Amygdala (tissue), 56 donors: Measurements from ENCODE around the gene CIC.
A peak's percentile ranks its signal among the peaks of the same experiment; 100 is the strongest.

Experiments used
- DNase-seq, 56 donors: peaks; one replicate each; lab custom pipeline; 2025; lab: John Stamatoyannopoulos, UW

Gene CIC

GRCh38 chr19:42274065-42274682 lies 5.1 kb downstream of the CIC start:
- DNase-seq = no peak

- no peak for DNase-seq
Observed at GRCh38 chr19:42275103-42275502, 6.1 kb downstream of the CIC start.

DNA sequence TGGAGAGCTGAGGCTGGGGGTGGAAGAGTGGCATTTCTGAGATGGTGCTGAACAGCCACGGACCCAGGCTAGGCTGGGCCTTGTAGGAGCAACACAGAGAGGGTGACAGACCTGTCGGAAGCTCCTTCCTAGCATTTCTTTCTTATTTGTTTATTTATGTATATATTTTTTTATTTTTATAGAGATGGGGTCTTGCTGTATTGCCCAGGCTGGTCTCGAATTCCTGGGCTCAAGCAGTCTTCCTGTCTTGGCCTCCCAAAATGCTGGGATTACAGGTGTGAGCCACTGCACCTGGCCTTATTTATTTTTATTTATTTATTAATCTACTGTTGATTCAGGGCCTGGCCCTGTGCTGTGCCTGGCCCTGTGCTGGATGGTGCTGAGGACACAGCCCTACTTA lies 6.5 kb downstream of the CIC start:
- no peak for DNase-seq

DNA sequence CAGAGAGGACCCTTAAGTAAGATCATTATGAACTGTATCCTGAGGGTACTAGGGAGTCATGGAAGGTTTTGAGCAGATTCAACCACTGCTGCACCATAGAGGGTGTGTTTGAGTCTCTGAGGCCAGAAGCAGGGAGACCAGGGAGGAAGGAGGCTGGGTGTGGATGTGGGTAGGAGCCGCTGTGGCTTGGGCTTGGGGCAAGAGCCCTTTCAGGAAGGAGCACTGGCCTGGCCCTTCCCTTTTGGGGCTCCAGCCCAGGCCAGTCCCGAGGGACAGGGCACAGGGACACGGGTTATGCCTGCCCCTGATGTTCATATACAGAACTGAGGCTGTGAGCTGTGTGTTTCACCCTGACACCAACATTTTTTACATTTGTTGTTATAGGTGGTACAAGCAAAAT lies 7.2 kb downstream of the CIC start:
- no peak for DNase-seq

DNA sequence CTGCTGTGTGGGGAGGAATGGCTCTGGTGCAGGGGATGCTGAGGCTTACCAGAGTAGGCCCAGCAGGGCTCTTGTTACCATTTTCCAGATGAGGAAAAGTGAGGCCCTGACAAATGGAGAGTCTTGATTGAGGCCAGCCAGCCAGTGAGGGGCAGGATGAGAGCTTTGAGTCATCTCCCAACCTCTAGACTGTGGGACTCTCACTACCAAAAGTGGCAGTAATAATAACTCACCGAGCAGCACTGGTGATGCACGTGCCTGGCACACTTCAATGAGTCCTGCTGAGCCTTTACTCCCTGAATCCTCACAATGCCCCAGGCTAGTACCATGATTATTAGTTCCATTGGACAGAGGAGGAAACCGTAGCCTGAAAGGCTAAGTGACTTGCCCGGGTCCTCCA lies 7.8 kb downstream of the CIC start:
- DNase-seq = no peak

DNA sequence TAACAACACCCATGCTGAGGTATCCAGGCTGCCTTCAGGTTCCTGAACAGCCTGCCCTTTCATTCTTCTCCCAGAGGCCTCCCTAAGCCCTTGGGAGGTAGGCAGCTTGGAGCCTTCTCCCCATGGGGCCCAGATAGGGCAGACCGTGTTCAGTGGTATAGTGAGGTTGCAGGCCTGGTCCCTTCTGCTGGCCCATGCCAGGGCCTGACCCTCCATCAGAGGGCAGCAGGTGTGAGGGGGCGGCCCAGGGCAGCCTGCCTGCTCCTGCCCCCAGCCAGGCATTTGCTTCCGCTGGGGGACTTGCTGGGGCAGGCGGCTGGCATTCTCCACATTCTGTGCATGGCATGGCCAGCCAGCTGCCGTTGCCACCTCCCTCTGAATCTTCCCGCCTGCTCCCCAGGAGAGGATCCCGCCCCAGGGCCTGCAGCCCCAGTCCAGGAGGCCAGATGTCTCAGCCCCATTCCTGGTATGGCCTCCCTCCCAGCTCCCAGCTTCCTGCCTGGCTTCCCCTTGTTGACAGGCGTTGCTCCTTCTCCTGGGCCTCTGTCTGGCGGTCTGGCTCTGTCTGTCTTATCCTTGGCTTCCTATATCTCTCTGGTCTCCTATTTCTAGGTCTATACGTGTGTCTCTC lies 8.9 kb downstream of the CIC start:
- DNase-seq = no peak

- no peak for DNase-seq
Observed at GRCh38 chr19:42278452-42279154, 9.6 kb downstream of the CIC start.

DNA sequence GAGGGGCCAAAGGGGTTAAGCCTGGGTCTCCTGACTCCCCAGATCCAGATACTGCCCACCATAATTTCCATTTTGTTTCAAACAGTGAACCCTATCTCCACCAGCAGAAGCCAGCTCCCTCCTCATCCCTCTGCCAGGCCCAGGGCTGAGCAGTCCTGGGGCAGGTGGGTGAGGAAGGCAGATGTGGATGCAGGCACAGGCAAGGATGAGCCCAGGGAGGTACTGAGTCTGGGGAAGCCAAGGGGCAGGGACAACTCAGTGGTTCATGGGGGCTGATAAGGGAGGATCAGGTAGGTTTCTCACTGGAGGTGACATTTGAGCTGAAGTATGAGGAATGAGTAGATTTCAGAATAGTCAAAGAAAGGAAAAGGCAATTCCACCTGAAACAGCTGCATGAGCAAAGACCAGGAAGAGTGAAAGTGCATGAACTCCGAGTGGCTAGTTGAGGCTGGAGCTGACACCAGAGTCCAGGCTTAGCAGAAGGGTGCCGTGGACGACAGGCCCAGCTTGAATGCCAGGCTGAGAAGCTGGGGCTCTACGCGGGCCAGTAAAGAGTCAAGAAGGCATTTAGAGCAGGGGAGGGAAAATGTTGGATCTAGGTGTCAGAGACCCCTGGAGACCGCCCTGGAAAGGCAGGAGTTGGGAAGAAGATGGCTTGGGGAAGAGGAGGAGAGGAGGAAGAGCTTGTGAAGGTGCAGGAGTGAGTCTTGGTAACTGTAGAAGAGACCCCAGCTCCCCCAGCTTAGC lies 10.3 kb downstream of the CIC start:
- DNase-seq = peak in 2 of 56 donors; percentile 20 to 33

GRCh38 chr19:42279902-42280814 lies 11.1 kb downstream of the CIC start:
- peak; percentile 68 to 97 (median 92) for DNase-seq

DNA sequence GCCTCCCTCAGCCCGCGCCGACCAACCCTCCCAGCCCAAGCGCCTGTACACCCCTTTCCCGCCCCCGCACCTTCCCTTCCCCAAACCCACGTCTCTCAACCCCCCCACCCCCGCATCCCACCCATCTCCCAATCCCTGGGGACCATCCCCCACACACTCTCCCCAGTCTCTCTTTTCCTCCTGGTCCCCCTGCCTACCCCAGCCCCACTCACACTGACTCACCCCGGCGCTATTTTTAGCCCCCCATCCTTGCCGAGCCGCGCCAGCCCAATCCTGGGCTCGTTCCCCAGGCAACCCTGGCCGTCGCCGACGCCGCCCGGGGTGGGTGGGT lies 11.7 kb downstream of the CIC start:
- peak in 36 of 56 donors; percentile 51 to 88 (median 76) for DNase-seq

- peak in 46 of 56 donors; percentile 39 to 88 (median 72) for DNase-seq
Observed at GRCh38 chr19:42281146-42281826, 12.2 kb downstream of the CIC start.

- peak in 2 of 56 donors; percentile 43 to 69 for DNase-seq
Observed at GRCh38 chr19:42281827-42282762, 13.0 kb downstream of the CIC start.

DNA sequence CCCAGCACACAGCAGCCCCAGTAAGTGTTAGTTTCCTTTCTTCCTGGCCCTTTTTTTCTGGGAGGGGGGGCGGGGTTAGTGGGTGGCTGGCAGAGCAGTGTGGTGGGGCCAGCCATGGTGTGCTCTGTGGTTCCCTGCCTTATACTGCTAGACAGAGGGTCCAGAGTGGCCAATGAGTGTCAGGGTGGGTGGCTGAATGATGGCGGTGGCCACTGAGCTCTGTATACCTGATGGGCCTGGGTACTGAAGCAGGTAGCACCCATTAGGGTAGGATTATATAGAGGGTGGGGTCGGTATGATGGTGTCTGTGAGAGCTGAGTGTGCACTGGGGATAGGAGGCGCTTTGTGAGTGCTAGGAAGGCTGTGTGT lies 13.8 kb downstream of the CIC start:
- DNase-seq = peak in 1 of 56 donors; percentile 31

GRCh38 chr19:42283188-42284065 lies 14.4 kb downstream of the CIC start:
- DNase-seq = peak; percentile 47 to 97 (median 92)

DNA sequence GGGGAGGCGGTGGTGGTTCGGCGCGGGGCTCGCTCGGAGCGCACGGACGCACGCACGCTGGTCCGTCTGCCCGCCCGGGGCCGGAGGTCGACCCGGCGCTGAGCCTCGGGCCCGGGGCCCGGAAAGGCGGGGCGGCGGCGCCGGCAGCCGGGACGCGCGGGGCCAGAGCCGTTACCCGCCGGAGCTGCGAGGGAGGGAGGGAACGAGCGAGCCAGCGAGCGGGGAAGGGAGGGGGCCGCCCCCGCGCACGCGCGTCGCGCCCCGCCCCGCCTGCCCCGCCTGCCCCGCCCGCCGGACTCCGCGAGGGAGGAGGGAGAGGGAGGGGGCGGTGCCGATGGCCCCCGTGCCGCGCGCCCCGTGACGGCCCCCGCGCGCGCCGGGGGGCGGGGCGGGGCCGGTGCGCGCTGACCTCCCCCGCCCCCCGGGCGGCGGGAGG lies 15.0 kb downstream of the CIC start:
- peak in 48 of 56 donors; percentile 39 to 96 (median 81) for DNase-seq

DNA sequence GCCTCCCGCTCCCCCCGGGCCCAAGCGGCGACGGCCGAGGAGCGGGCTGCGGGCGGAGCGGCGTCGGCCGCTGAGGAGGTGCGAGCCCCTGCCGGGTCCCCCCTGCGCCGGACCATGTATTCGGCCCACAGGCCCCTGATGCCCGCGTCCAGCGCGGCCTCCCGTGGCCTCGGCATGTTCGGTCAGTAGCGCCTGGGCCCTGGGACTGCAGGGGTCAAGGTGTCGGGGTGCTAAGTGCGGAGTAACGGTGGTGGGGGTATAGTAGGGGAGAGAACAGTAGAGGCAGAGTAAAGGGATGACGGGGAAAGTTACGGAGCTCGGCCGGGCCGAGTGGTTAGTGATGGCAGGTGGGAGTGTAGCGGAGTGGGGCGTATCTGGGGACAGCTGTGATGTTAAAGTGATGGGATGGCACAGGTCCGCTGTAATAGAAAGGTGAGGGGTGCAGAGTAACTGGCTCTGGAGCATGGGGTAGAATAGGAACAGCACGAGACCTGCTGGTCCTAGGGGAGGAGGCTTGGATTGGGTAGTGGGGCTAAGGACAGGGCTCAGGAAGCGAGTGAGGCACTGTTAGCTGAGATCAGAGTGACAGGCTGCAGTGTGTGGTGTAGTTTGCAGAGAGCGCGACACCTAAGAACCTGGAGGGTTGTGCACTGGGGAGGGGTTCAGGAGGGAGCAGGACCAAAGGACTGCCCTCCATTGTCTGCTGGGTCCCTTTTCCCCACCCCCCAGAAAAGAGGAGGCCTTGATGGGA lies 15.7 kb downstream of the CIC start:
- DNase-seq = peak in 2 of 56 donors; percentile 29 to 56

DNA sequence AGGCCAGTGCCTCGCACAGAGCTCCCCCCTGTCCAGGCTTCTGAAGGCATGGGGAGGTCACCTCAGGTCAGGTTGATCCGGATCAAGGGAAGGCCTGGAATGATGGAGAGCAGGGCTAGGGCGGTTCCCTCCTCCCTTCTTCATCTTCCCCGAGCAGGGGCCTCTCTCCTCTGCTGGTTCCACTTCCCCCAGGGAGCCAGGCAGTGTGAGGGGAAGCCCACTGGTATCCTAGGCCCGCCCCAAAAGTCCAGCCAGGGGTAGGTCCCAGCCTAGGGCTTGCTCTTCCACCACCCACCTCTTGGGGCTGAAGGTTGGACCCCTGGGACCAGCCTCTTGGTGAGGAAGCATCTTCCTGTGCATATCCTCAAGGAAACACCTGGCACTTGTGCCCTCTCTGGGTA lies 16.5 kb downstream of the CIC start:
- no peak for DNase-seq
